HG03469 (cell line): Measurements from ENCODE around the gene SLC30A3.
"Not testable (repeated sequence)": the region's sequence is repeated elsewhere in the genome, so short reads cannot be mapped to it uniquely, and the experiment has no call there.

Source experiments
- ATAC-seq: cut with Tn5 transposase; IDR thresholded peaks from one replicate; pipeline ENCODE4 v1.9.1; 2021; ENCODE audit warnings: mild to moderate bottlenecking, moderate library complexity, moderate number of reproducible peaks; ENCODE audit not compliant: unreplicated experiment

The SLC30A3 gene

GRCh38 chr2:27262379-27263286 lies at the start of gene SLC30A3:
TSS of gene SLC30A3 (minus strand) at chr2:27263047. CDS start at chr2:27262906, 141 bp downstream.
- no peak for ATAC-seq

- no peak for ATAC-seq
These were observed 49.3 kb upstream of the SLC30A3 start for GRCh38 chr2:27312152-27312551.

GRCh38 chr2:27309651-27310050 lies 46.8 kb upstream of the SLC30A3 start:
- ATAC-seq = no peak

- ATAC-seq = no peak
These were observed 45.6 kb upstream of the SLC30A3 start, which contains the start of gene UCN for GRCh38 chr2:27308359-27308881. TSS of gene UCN (minus strand) at chr2:27308445. CDS start at chr2:27307895, 550 bp downstream.

- no peak for ATAC-seq
These were observed 44.9 kb upstream of the SLC30A3 start for GRCh38 chr2:27307545-27308358.

- no peak for ATAC-seq
These were observed 44.4 kb upstream of the SLC30A3 start for GRCh38 chr2:27307287-27307544.

GRCh38 chr2:27306573-27307286 lies 43.9 kb upstream of the SLC30A3 start:
- no peak for ATAC-seq

GRCh38 chr2:27306136-27306535 lies 43.3 kb upstream of the SLC30A3 start:
- ATAC-seq = no peak

GRCh38 chr2:27305516-27305915 lies 42.7 kb upstream of the SLC30A3 start:
- ATAC-seq = no peak

GRCh38 chr2:27304488-27305240 lies 41.8 kb upstream of the SLC30A3 start:
- ATAC-seq = no peak

- no peak for ATAC-seq
These were observed 40.5 kb upstream of the SLC30A3 start for GRCh38 chr2:27303093-27304025.

- ATAC-seq = not testable (repeated sequence)
These were observed 37.8 kb upstream of the SLC30A3 start for GRCh38 chr2:27300606-27301005.

- no peak for ATAC-seq
These were observed 35.7 kb upstream of the SLC30A3 start for GRCh38 chr2:27298391-27299080.

GRCh38 chr2:27297195-27297594 lies 34.3 kb upstream of the SLC30A3 start:
- ATAC-seq = no peak

- ATAC-seq = no peak
These were observed 33.6 kb upstream of the SLC30A3 start for GRCh38 chr2:27296481-27296880.

GRCh38 chr2:27294928-27295327 lies 32.1 kb upstream of the SLC30A3 start:
- ATAC-seq = no peak

GRCh38 chr2:27291865-27292264 lies 29.0 kb upstream of the SLC30A3 start:
- no peak for ATAC-seq

- ATAC-seq = no peak
These were observed 27.7 kb upstream of the SLC30A3 start for GRCh38 chr2:27290549-27290948.

GRCh38 chr2:27288610-27289009 lies 25.8 kb upstream of the SLC30A3 start:
- ATAC-seq = no peak
